Skeletal muscle tissue (tissue), 4 donors: Measurements from ENCODE around the gene GNG7. TPM values are rescaled to one million over a fixed set of nuclear protein-coding genes. Genes with fewer than 3 reads are reported as not detected.

ENCODE experiments used
- H3K27ac ChIP-seq: one replicate; pipeline ENCODE4 v1.7.0; 2013; ENCODE audit warnings: mild to moderate bottlenecking, low read depth, low read length, inconsistent platforms
- H3K27me3 ChIP-seq, 3 donors: one replicate each; pipeline ENCODE4 v1.7.0; 2013; ENCODE audit warnings: low read length in 3 of 3; ENCODE audit not compliant: control insufficient read depth in 3 of 3, insufficient read depth in 3 of 3
- H3K36me3 ChIP-seq, 3 donors: one replicate each; pipeline ENCODE4 v1.7.0; 2013; ENCODE audit warnings: low read length in 3 of 3; ENCODE audit not compliant: control insufficient read depth in 3 of 3, insufficient read depth in 3 of 3
- H3K4me1 ChIP-seq, 3 donors: one replicate each; pipeline ENCODE4 v1.7.0; 2013; ENCODE audit warnings: low read length in 3 of 3, mild to moderate bottlenecking in 3 of 3; ENCODE audit not compliant: control insufficient read depth in 3 of 3, insufficient read depth in 3 of 3
- H3K4me3 ChIP-seq, 3 donors: one replicate each; pipeline ENCODE4 v1.7.0; 2013; ENCODE audit warnings: low read length in 3 of 3
- H3K9ac ChIP-seq, 3 donors: one replicate each; pipeline ENCODE4 v1.7.0; 2013; ENCODE audit warnings: low read length in 3 of 3, mild to moderate bottlenecking in 3 of 3, moderate library complexity in 2 of 3, low read depth in 1 of 3
- H3K9me3 ChIP-seq, 3 donors: one replicate each; pipeline ENCODE4 v1.7.0; 2013; ENCODE audit warnings: low read length in 3 of 3; ENCODE audit not compliant: control insufficient read depth in 3 of 3
- total RNA-seq: library from RNA; depleted of rRNA; stranded (reverse); fragments of >200 nt; gene quantifications from one replicate; pipeline ENCODE4 v1.2.3, GENCODE V29; 2014
- donor health status: Osteomylitis.

The GNG7 gene
- total RNA-seq, 1 donor from 2014 or later, result 1.6 TPM

GRCh38 chr19:2720777-2721569 lies 18.5 kb upstream of the GNG7 start, which contains the start of gene DIRAS1:
Gene DIRAS1, minus strand, starts transcription at chr19:2721372. Its CDS starts 3,566 bp downstream, at chr19:2717806.
- H3K9ac ChIP-seq, result no peak within 1 kb of the TSS
- no peaks in the 10 kb centered on the region for H3K9me3 ChIP-seq
- H3K4me1 ChIP-seq, result peaks cover 11 to 18% (median 15%) of the 10 kb centered on the region in 3 donors
- peaks cover 29 to 40% (median 38%) of the 10 kb centered on the region in 3 donors for H3K27me3 ChIP-seq
- H3K27ac ChIP-seq, result no peak within 1 kb of the TSS
- H3K36me3 ChIP-seq, result no peaks in the 10 kb centered on the region
- H3K4me3 ChIP-seq, result no peak within 1 kb of the TSS

GRCh38 chr19:2719920-2720776 lies 17.7 kb upstream of the GNG7 start:
- no peak overlapping the region for H3K9ac ChIP-seq
- peaks cover 3 to 5% (median 5%) of the 10 kb centered on the region in 3 donors for H3K9me3 ChIP-seq
- peaks cover 11 to 18% (median 15%) of the 10 kb centered on the region in 3 donors for H3K4me1 ChIP-seq
- H3K27ac ChIP-seq, result no peak overlapping the region
- H3K27me3 ChIP-seq, result peaks cover 24 to 42% (median 41%) of the 10 kb centered on the region in 3 donors
- H3K4me3 ChIP-seq, result no peak overlapping the region
- no peaks in the 10 kb centered on the region for H3K36me3 ChIP-seq

GRCh38 chr19:2719232-2719735 lies 16.8 kb upstream of the GNG7 start:
- Histone ChIP-seq H3K9me3 (peaks cover 5 to 9% (median 6%) of the 10 kb centered on the region in 3 donors), H3K27ac (no peak overlapping the region), H3K4me1 (peaks cover 11 to 18% (median 15%) of the 10 kb centered on the region in 3 donors), H3K27me3 (peaks cover 26 to 48% (median 40%) of the 10 kb centered on the region in 3 donors), H3K9ac (no peak overlapping the region), H3K4me3 (no peak overlapping the region), H3K36me3 (no peaks in the 10 kb centered on the region)

GRCh38 chr19:2717638-2718541 lies 15.4 kb upstream of the GNG7 start:
- no peak overlapping the region for H3K9ac ChIP-seq

GRCh38 chr19:2716722-2717637 lies 14.5 kb upstream of the GNG7 start:
- H3K27me3 ChIP-seq, result peaks cover 19 to 36% (median 20%) of the 10 kb centered on the region in 3 donors
- H3K9me3 ChIP-seq, result peaks cover 5 to 9% (median 6%) of the 10 kb centered on the region in 3 donors
- no peak overlapping the region for H3K27ac ChIP-seq
- no peak overlapping the region for H3K4me3 ChIP-seq
- peaks cover 4 to 6% (median 5%) of the 10 kb centered on the region in 3 donors for H3K4me1 ChIP-seq
- no peaks in the 10 kb centered on the region for H3K36me3 ChIP-seq
- no peak overlapping the region for H3K9ac ChIP-seq

More at GRCh38 chr19:2717638-2718541, 15.4 kb upstream of the GNG7 start:
- H3K4me1 ChIP-seq, result peaks cover 8 to 11% (median 9%) of the 10 kb centered on the region in 3 donors
- H3K4me3 ChIP-seq, result no peak overlapping the region
- H3K36me3 ChIP-seq, result no peaks in the 10 kb centered on the region
- peaks cover 26 to 45% (median 30%) of the 10 kb centered on the region in 3 donors for H3K27me3 ChIP-seq
- H3K27ac ChIP-seq, result no peak overlapping the region
- H3K9me3 ChIP-seq, result peaks cover 5 to 9% (median 6%) of the 10 kb centered on the region in 3 donors

- Histone ChIP-seq H3K4me3 (no peak overlapping the region), H3K36me3 (no peaks in the 10 kb centered on the region), H3K27me3 (peaks cover 21 to 33% (median 24%) of the 10 kb centered on the region in 3 donors), H3K9ac (no peak overlapping the region), H3K4me1 (peaks cover 4 to 6% (median 5%) of the 10 kb centered on the region in 3 donors), H3K9me3 (peaks cover 5 to 9% (median 6%) of the 10 kb centered on the region in 3 donors), H3K27ac (no peak overlapping the region)
Measured at GRCh38 chr19:2716275-2716650, 13.8 kb upstream of the GNG7 start.

- Histone ChIP-seq H3K36me3 (no peaks in the 10 kb centered on the region), H3K27me3 (peaks cover 21 to 37% (median 26%) of the 10 kb centered on the region in 3 donors), H3K4me3 (no peak overlapping the region), H3K9me3 (peaks cover 5 to 9% (median 6%) of the 10 kb centered on the region in 3 donors), H3K4me1 (peaks cover 4 to 6% (median 5%) of the 10 kb centered on the region in 3 donors), H3K9ac (no peak overlapping the region), H3K27ac (no peak overlapping the region)
Measured at GRCh38 chr19:2715470-2716274, 13.2 kb upstream of the GNG7 start.
